Glutamatergic neuron (in vitro differentiated cells): ENCODE results near the gene CAMTA1. TPM values are rescaled to one million over a fixed set of nuclear protein-coding genes. Genes with fewer than 3 reads are reported as not detected.

Source experiments
- DNase-seq: peaks from one replicate; pipeline ENCODE4 v3.0.0; 2022
- H3K27ac Mint-ChIP-seq: one replicate; pipeline ENCODE4 v1.8.0; 2020; ENCODE audit warnings: mild to moderate bottlenecking, mixed read lengths, inconsistent platforms; ENCODE audit not compliant: unreplicated experiment
- H3K27me3 Mint-ChIP-seq: one replicate; pipeline ENCODE4 v1.8.0; 2020; ENCODE audit warnings: mild to moderate bottlenecking, moderate library complexity, mixed read lengths, inconsistent platforms; ENCODE audit not compliant: unreplicated experiment
- H3K36me3 Mint-ChIP-seq: one replicate; pipeline ENCODE4 v1.8.0; 2020; ENCODE audit warnings: mild to moderate bottlenecking, mixed read lengths, inconsistent platforms; ENCODE audit not compliant: unreplicated experiment
- H3K4me1 Mint-ChIP-seq: one replicate; pipeline ENCODE4 v1.8.0; 2020; ENCODE audit warnings: mild to moderate bottlenecking, low read depth, mixed read lengths, inconsistent platforms; ENCODE audit not compliant: unreplicated experiment
- H3K4me3 Mint-ChIP-seq: one replicate; pipeline ENCODE4 v1.8.0; 2020; ENCODE audit warnings: mild to moderate bottlenecking, mixed read lengths, inconsistent platforms; ENCODE audit not compliant: unreplicated experiment
- H3K9me3 Mint-ChIP-seq: one replicate; pipeline ENCODE4 v1.8.0; 2020; ENCODE audit warnings: mild to moderate bottlenecking, moderate library complexity, mixed read lengths, inconsistent platforms; ENCODE audit not compliant: unreplicated experiment
- total RNA-seq: library from RNA; stranded (reverse); fragmentation: NEBNext Ultra II Directional; extraction: Animal tissue kit (Norgen Biotek cat#: 25700); gene quantifications from one replicate; pipeline ENCODE4 v1.2.1, GENCODE V29; 2021; ENCODE audit not compliant: unreplicated experiment
- TF ChIP-seq, protein P1 (sequence below): fragments of 200-600 bp; sonication (generic); IDR thresholded peaks from one replicate; pipeline ENCODE4 v1.5.0; 2021; ENCODE audit not compliant: partially characterized antibody, unreplicated experiment

Gene CAMTA1
- total RNA-seq, 1 donor from 2014 or later, result 77.2 TPM

DNA sequence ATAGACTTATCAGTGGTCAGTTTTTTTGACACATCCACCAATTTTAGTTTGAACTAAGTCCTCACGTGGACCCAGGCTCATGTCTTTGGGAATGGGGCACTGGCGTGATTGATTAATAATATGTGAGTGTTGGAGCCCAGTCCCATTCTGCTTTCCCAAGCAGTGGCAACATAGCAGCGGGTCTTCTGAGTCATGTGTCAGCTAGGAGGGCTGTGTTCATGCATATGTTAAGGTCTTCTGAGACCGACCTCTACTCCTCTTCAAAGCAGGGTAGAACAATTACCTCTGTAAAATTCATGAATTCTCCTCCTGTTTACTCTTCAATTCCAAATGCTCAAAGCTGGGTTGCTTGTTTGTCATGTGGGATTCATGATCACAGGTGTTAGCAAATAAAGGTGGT lies 291.3 kb downstream of the CAMTA1 start:
- TF ChIP-seq, protein P1, sequence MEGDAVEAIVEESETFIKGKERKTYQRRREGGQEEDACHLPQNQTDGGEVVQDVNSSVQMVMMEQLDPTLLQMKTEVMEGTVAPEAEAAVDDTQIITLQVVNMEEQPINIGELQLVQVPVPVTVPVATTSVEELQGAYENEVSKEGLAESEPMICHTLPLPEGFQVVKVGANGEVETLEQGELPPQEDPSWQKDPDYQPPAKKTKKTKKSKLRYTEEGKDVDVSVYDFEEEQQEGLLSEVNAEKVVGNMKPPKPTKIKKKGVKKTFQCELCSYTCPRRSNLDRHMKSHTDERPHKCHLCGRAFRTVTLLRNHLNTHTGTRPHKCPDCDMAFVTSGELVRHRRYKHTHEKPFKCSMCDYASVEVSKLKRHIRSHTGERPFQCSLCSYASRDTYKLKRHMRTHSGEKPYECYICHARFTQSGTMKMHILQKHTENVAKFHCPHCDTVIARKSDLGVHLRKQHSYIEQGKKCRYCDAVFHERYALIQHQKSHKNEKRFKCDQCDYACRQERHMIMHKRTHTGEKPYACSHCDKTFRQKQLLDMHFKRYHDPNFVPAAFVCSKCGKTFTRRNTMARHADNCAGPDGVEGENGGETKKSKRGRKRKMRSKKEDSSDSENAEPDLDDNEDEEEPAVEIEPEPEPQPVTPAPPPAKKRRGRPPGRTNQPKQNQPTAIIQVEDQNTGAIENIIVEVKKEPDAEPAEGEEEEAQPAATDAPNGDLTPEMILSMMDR, result no peak
- no peaks in the 10 kb centered on the region for H3K4me1 Mint-ChIP-seq
- H3K9me3 Mint-ChIP-seq, result peaks cover 9% of the 10 kb centered on the region
- no peak overlapping the region for H3K27ac Mint-ChIP-seq
- no peak overlapping the region for H3K4me3 Mint-ChIP-seq
- H3K36me3 Mint-ChIP-seq, result peaks cover 27% of the 10 kb centered on the region
- no peak for DNase-seq
- no peaks in the 10 kb centered on the region for H3K27me3 Mint-ChIP-seq

DNA sequence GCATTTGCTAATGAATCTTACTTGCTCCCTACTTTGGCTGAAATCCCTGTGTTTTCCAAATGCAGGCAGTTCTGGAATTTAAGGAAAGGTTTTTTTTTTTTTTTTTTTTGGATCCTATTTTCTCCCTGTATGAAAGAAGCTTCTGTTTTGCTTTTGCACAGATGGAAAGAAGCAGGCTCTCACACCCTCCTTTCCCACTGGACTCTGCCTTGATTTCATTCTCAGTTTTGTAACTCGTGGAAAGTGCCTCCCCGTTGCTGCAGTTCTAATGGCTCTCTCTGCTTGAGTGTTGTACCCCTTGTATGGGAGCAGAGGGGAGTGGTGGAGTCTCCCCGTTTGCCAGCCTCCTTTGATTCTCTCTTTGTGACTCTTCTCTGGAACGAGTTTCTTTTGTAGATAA lies 291.9 kb downstream of the CAMTA1 start:
- Mint-ChIP-seq H3K27me3 (no peaks in the 10 kb centered on the region), H3K4me1 (no peaks in the 10 kb centered on the region), H3K9me3 (peaks cover 9% of the 10 kb centered on the region), H3K4me3 (no peak overlapping the region), H3K36me3 (peaks cover 27% of the 10 kb centered on the region), H3K27ac (no peak overlapping the region)
- no peak for DNase-seq
- TF ChIP-seq, protein P1, result no peak

DNA sequence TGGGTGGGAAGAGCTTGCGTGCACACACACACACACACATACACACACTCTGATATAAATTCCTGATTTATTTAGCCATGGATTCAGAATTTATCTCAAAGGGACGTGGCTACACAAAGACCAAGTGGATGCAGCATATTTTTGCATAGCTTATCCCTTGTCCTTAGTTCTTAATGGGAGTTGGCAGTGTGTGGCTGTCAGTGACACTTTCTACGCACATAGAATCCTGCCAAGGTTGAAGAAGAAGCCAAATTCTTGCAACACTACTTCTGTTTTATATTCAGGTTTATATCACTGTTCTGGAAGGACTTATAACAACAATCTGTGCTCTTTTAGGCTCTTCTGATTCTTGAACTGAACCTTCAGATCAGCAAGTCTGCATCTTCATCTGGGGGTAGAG lies 292.7 kb downstream of the CAMTA1 start:
- TF ChIP-seq, protein P1, result no peak
- H3K9me3 Mint-ChIP-seq, result peaks cover 9% of the 10 kb centered on the region
- peaks cover 27% of the 10 kb centered on the region for H3K36me3 Mint-ChIP-seq
- no peak for DNase-seq
- H3K4me1 Mint-ChIP-seq, result peaks cover 6% of the 10 kb centered on the region
- no peak overlapping the region for H3K4me3 Mint-ChIP-seq
- H3K27me3 Mint-ChIP-seq, result no peaks in the 10 kb centered on the region
- no peak overlapping the region for H3K27ac Mint-ChIP-seq

DNA sequence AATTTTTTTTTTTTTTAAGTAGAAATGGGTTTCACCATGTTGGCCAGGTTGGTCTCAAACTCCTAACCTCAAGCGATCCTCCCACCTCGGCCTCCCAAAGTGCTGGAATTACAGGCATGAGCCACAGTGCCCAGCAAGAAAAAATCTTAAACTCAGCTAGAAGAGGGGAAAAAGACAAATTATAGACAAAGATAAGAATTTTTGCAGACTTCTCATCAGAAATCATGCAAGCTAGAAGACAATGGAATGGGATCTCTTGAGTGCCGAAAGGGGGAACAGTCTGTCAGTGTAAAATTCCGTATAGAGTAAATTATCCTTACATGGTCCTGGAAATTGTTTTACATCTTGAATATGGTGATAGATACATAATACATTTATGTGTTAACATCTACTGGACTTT lies 294.4 kb downstream of the CAMTA1 start:
- no peak overlapping the region for H3K4me3 Mint-ChIP-seq
- peaks cover 21% of the 10 kb centered on the region for H3K4me1 Mint-ChIP-seq
- no peak overlapping the region for H3K27ac Mint-ChIP-seq
- peaks cover 27% of the 10 kb centered on the region for H3K36me3 Mint-ChIP-seq
- no peak for DNase-seq
- TF ChIP-seq, protein P1, result no peak
- peaks cover 9% of the 10 kb centered on the region for H3K9me3 Mint-ChIP-seq
- no peaks in the 10 kb centered on the region for H3K27me3 Mint-ChIP-seq

DNA sequence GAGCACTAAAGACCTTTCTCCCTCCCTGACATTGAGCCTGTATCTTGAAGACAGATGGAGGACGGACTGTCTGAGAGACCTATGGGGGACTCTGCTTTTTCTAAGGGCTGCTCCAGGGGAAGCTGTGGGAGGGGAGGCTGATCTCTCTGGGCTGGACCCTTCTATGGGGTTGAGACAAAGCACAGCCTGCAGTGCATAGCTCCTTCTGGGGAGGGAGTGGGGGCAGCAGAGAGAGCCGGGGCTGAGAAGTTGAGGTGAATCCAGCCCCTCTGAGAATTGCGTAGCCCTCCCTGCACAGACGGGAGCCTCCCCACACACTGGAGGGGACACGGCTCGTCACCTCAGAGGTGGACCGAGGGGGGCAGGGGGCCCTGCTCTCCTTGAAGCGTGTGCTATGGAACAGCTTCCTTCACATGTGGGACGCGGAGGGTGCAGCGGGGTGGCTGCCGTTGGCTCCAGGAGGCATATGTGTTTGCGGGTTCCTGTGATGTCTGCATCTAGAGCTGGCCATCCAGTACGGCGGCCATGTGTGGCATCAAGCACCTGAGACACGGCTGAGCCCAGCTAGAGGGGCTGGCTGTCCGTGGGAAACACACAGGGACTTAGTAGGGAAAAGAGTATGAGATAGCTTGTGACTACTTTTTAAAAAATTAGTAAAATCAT lies 299.1 kb downstream of the CAMTA1 start:
- Mint-ChIP-seq H3K27me3 (no peaks in the 10 kb centered on the region), H3K9me3 (peaks cover 2% of the 10 kb centered on the region), H3K4me3 (no peak overlapping the region), H3K36me3 (peaks cover 11% of the 10 kb centered on the region), H3K4me1 (peaks cover 29% of the 10 kb centered on the region), H3K27ac (peak overlapping the region; percentile 81)
- peak; percentile 50 for DNase-seq
- TF ChIP-seq, protein P1, result no peak
